HG02759 (cell line): ENCODE results near the gene SEPHS2.
"Not testable (repeated sequence)": the region's sequence is repeated elsewhere in the genome, so short reads cannot be mapped to it uniquely, and the experiment has no call there.

Experiments used
- ATAC-seq: cut with Tn5 transposase; IDR thresholded peaks from one replicate; pipeline ENCODE4 v1.9.1; 2021; ENCODE audit warnings: mild to moderate bottlenecking, moderate library complexity; ENCODE audit not compliant: unreplicated experiment

The SEPHS2 gene

GRCh38 chr16:30401768-30402425 is 43.8 kb downstream of the SEPHS2 start:
- ATAC-seq: no peak

DNA sequence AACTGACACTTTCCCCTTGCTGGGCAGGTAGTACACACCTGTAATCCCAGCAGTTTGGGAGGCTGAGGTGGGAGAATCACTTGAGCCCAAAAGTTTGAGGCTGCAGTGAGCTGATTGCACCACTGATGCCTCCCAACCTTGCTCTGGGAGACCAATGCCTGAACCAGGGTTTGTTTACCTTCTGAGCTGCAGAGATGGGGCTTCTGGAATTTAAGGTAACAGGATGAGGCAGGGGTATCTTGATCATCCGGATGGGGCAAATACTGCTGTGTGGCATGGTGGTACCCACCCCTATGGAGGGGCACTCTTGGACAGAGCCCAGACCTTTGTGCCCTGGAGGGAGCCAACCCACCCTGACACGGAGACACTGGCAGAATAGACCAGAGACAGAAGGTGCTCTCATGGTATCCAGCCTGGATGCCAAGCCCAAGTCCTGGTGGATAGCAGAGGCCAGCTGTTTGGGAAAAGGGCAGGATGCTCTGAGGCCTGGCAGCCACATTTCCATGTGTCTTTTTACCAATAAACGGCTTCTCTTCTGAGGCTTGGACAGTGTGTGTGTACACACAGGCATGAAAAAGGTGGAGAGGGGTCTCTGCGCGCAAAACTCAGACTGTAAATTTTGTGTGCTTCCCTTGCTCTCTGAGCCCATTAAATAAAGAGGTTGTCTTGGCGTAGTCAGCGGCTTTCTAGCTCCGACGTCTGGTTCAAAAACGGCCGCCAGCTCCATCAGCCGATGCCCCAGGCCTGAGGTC is 46.1 kb downstream of the SEPHS2 start:
- no peak for ATAC-seq

- ATAC-seq: no peak
Measured at GRCh38 chr16:30398661-30399434, 46.8 kb downstream of the SEPHS2 start.

DNA sequence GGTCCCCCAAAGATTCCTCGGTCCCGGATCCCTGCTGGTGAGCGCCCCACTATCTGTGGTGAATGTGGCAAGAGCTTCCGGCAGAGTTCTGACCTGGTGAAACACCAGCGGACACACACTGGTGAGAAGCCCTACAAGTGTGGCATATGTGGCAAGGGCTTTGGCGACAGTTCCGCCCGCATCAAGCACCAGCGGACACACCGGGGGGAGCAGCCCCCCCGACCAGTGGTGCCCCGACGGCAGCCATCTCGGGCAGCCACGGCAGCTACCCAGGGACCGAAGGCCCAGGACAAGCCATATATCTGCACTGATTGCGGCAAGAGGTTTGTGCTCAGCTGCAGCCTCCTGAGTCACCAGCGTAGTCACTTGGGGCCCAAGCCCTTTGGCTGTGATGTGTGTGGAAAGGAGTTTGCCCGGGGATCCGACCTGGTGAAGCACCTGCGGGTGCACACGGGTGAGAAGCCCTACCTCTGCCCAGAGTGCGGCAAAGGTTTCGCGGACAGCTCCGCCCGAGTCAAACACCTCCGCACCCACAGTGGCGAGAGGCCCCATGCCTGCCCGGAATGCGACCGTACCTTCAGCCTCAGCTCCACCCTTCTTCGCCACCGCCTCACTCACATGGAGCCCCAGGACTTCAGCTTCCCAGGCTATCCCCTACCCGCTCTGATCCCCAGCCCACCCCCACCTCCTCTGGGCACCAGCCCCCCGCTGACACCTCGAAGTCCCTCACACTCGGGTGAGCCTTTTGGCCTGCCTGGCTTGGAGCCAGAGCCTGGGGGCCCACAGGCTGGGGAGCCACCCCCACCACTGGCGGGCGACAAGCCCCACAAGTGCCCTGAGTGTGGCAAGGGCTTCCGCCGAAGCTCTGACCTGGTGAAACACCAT is 47.7 kb downstream of the SEPHS2 start:
- ATAC-seq: no peak

DNA sequence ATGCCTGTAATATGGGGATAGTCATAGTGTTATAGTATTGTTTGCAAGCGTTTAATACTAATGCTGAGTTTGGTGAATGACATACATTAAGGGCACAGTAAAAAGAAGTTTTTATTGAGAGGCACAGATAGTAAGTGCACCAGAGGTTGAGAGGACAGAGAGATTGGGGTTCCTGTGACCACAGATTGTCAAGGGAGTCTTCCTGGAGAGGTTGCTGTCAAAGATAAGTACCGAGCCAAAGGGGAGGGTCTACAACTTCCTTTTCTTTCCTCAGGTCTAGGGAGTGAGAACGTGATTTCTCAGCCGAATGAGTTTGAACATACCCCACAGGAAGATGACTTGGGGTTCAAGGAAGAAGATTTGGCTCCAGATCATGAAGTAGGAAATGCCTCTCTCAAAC is 48.6 kb downstream of the SEPHS2 start:
- ATAC-seq: no peak

GRCh38 chr16:30396627-30397026 is 49.0 kb downstream of the SEPHS2 start:
- ATAC-seq: not testable (repeated sequence)

DNA sequence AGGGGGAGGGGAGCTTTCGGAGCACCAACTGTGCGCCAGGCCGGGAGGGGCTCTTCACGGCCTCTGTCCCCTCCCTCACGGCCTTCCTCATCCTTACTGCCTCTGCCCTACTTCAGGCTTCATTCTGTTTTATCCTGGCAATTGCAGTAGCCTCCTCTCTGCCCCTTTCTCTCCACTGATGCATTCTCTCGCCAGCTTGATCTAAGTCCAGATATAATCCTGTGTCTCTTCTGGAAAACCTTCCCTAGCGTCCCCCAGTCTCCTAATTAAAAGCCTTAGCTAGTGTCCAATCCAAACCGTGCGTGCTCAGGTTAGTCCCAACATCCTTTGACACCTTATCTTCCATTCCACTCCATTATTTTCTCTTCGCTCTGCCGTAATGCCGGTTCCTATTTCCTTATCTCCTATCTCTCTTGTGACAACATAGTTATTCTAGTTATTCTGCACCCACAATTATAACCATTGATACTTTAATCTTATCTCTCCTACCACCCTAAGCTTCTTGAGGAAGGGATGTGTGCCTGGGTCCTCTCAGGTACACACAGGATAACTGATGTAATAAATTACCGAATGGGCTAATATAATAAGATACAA is 49.6 kb downstream of the SEPHS2 start:
- no peak for ATAC-seq

DNA sequence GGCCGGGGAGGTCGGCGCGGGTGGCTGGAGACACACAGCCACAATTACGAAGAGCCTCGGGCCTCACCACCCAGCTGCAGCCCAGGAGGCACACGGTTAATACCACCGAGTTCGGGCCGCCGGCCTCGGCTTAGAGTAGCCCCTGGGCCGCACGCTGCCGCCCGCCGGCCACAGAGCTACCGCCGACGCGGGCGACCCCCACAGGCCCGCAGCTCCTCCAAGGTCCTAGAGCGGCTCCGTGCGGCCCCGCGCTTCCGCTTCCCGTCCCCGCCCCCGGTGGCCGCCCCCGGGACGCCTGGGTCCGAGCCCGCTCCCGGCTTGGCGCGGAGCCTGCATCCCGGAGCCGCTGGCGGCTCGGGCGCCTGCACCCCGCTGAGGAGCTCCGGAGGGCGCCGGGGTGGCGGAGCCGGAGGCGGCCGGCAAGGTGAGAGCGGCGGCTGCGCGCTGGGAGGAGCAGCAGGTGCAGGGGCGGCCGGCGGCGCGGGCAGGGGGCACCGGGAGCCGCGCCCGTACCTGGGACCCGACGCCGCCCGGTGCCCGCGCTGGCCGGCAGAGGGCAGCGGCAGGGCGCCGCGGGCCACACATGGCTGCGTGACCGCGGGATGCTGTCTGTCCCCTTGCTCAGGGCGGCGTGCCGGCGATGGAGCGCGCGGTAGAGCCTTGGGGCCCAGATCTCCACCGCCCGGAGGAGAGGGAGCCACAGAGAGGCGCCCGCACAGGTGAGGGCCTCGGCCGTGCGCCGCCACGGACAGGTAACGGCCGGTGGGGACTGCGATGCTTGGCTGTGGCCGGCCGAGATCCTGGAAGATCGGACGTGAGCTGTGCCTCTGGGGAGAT is 50.3 kb downstream of the SEPHS2 start, which contains the start of gene ZNF48:
ZNF48 (plus strand) TSS at position 266 of the 837 bp plus-strand sequence; CDS start at position 641, 375 bp downstream.
- peak; percentile 70 for ATAC-seq

DNA sequence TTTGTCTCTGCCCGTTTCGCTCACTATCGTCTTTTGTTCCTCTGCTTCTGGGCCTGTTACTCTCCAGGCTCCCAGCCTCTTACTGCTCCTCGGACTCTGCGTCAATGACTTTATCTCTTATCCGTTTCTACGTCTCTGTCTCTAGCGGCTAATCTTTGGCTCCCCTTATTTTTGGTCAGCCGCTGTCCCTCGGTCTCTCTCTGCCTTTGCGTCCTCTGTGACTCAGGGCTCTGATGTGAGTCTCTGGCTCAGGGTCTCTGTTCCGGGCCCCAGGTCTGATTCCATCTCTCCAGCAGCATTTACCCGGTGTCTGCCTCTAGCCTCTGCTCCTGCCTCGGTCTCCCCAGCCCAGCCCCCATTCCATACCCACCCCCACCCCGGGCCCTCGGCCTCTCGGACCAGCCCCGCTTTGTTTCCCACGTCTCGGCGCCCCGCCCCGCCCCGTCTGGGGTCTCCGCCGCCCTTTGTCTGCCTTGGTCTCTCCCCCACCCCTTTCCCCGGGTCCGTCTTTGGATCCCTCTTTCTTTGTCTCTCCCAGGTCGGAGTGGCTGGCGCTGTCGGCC is 51.0 kb downstream of the SEPHS2 start:
- no peak for ATAC-seq
